ENCODE data around the gene PLIN5.
A peak's percentile ranks its signal among the peaks of the same experiment; 100 is the strongest.
"Not testable (repeated sequence)": the region's sequence is repeated elsewhere in the genome, so short reads cannot be mapped to it uniquely, and the experiment has no call there.

The PLIN5 gene

GRCh38 chr19:4568886-4569285 is 33.9 kb upstream of the PLIN5 start:
- DNase-seq (ENCODE audit: low spot score) = no peak

GRCh38 chr19:4567584-4568071 is 32.6 kb upstream of the PLIN5 start:
- peak; percentile 72 for DNase-seq (ENCODE audit: low spot score)

GRCh38 chr19:4566402-4567051 is 31.5 kb upstream of the PLIN5 start:
- DNase-seq (ENCODE audit: low spot score) = no peak

GRCh38 chr19:4563562-4563961 is 28.5 kb upstream of the PLIN5 start:
- DNase-seq (ENCODE audit: low spot score) = not testable (repeated sequence)

- not testable (repeated sequence) for DNase-seq (ENCODE audit: low spot score)
These were observed 27.1 kb upstream of the PLIN5 start for GRCh38 chr19:4562085-4562484.

GRCh38 chr19:4559569-4559968 is 24.5 kb upstream of the PLIN5 start, which contains the start of gene SEMA6B:
Gene SEMA6B, minus strand, starts transcription at chr19:4559684. Its CDS starts 1,227 bp downstream, at chr19:4558457.
- no peak for DNase-seq (ENCODE audit: low spot score)

GRCh38 chr19:4557971-4558941 is 23.2 kb upstream of the PLIN5 start:
- DNase-seq (ENCODE audit: low spot score) = no peak

- DNase-seq (ENCODE audit: low spot score) = no peak
These were observed 22.3 kb upstream of the PLIN5 start for GRCh38 chr19:4557144-4557970.

- DNase-seq (ENCODE audit: low spot score) = peak; percentile 65
These were observed 21.6 kb upstream of the PLIN5 start for GRCh38 chr19:4556597-4557127.

- peak; percentile 59 for DNase-seq (ENCODE audit: low spot score)
These were observed 20.9 kb upstream of the PLIN5 start for GRCh38 chr19:4555657-4556561.

- no peak for DNase-seq (ENCODE audit: low spot score)
These were observed 19.7 kb upstream of the PLIN5 start for GRCh38 chr19:4554717-4555116.

- DNase-seq (ENCODE audit: low spot score) = no peak
These were observed 18.8 kb upstream of the PLIN5 start for GRCh38 chr19:4553775-4554174.

- no peak for DNase-seq (ENCODE audit: low spot score)
These were observed 18.2 kb upstream of the PLIN5 start for GRCh38 chr19:4553092-4553695.

- DNase-seq (ENCODE audit: low spot score) = no peak
These were observed 17.4 kb upstream of the PLIN5 start for GRCh38 chr19:4552525-4552819.

GRCh38 chr19:4550479-4551050 is 15.5 kb upstream of the PLIN5 start:
- no peak for DNase-seq (ENCODE audit: low spot score)

GRCh38 chr19:4550018-4550417 is 15.0 kb upstream of the PLIN5 start:
- DNase-seq (ENCODE audit: low spot score) = no peak

- DNase-seq (ENCODE audit: low spot score) = no peak
These were observed 13.2 kb upstream of the PLIN5 start for GRCh38 chr19:4548238-4548584.

GRCh38 chr19:4547303-4548237 is 12.5 kb upstream of the PLIN5 start:
- DNase-seq (ENCODE audit: low spot score) = peak; percentile 48
